ENCODE results near the gene THRB.

Gene THRB

GRCh38 chr3:24485511-24485910, 9.1 kb downstream of the THRB start:
- DNase-seq, result no peak

- DNase-seq, result no peak
Measured at GRCh38 chr3:24483873-24484272, 10.8 kb downstream of the THRB start.

- DNase-seq, result no peak
Measured at GRCh38 chr3:24482096-24482705, 12.4 kb downstream of the THRB start.

GRCh38 chr3:24481193-24481592, 13.5 kb downstream of the THRB start:
- no peak for DNase-seq

GRCh38 chr3:24480497-24480896, 14.2 kb downstream of the THRB start:
- no peak for DNase-seq

- DNase-seq, result no peak
Measured at GRCh38 chr3:24479816-24480215, 14.8 kb downstream of the THRB start.

GRCh38 chr3:24476871-24477656, 17.6 kb downstream of the THRB start:
- no peak for DNase-seq

- no peak for DNase-seq
Measured at GRCh38 chr3:24475925-24476324, 18.7 kb downstream of the THRB start.

- no peak for DNase-seq
Measured at GRCh38 chr3:24474862-24475261, 19.8 kb downstream of the THRB start.

- no peak for DNase-seq
Measured at GRCh38 chr3:24472358-24472757, 22.3 kb downstream of the THRB start.

GRCh38 chr3:24471486-24471885, 23.2 kb downstream of the THRB start:
- DNase-seq, result no peak

- DNase-seq, result no peak
Measured at GRCh38 chr3:24470277-24470676, 24.4 kb downstream of the THRB start.

GRCh38 chr3:24464389-24464788, 30.3 kb downstream of the THRB start:
- DNase-seq, result no peak

GRCh38 chr3:24462737-24463136, 31.9 kb downstream of the THRB start:
- no peak for DNase-seq

GRCh38 chr3:24460974-24461373, 33.7 kb downstream of the THRB start:
- no peak for DNase-seq

GRCh38 chr3:24457719-24458118, 36.9 kb downstream of the THRB start:
- no peak for DNase-seq

GRCh38 chr3:24454856-24455255, 39.8 kb downstream of the THRB start:
- DNase-seq, result no peak

GRCh38 chr3:24454393-24454792, 40.3 kb downstream of the THRB start:
- no peak for DNase-seq

GRCh38 chr3:24451461-24452099, 43.1 kb downstream of the THRB start:
- no peak for DNase-seq

GRCh38 chr3:24450160-24450907, 44.3 kb downstream of the THRB start:
- no peak for DNase-seq

- no peak for DNase-seq
Measured at GRCh38 chr3:24447836-24448235, 46.8 kb downstream of the THRB start.

GRCh38 chr3:24446032-24446431, 48.6 kb downstream of the THRB start:
- no peak for DNase-seq

- DNase-seq, result no peak
Measured at GRCh38 chr3:24443476-24443875, 51.2 kb downstream of the THRB start.

Measured in activated CD4-positive, CD25-positive, alpha-beta regulatory T cell treated with anti-CD3 and anti-CD28 coated beads, Interleukin-2, amount 50 U/mL, for 72 hours (primary cell).